Kidney epithelial cell (primary cell): ENCODE results near the gene ACOT9. TPM values are rescaled to one million over a fixed set of nuclear protein-coding genes. Genes with fewer than 3 reads are reported as not detected.

Experiments used
- DNase-seq: peaks from one replicate; pipeline ENCODE4 v3.0.0-alpha.2; 2010; ENCODE audit warnings: low read depth
- H3K27me3 ChIP-seq: 2 replicates; pipeline ENCODE4 v1.6.0; 2011; ENCODE audit warnings: low read length; ENCODE audit not compliant: control insufficient read depth, insufficient read depth
- H3K36me3 ChIP-seq: 2 replicates; pipeline ENCODE4 v1.5.1; 2011; ENCODE audit warnings: low read length; ENCODE audit not compliant: control insufficient read depth, insufficient read depth
- H3K4me3 ChIP-seq: 2 replicates; pipeline ENCODE4 v1.5.1; 2011; ENCODE audit warnings: low read depth, mild to moderate bottlenecking, control low read depth, low read length
- total RNA-seq: library from RNA; depleted of rRNA; stranded (reverse); fragments of >200 nt; gene quantifications from 2 replicates; pipeline ENCODE4 v1.2.3, GENCODE V29; 2015
- TF ChIP-seq, protein P1 (sequence below): IDR thresholded peaks from 2 replicates; pipeline ENCODE4 v1.5.1; 2011; ENCODE audit warnings: mild to moderate bottlenecking, moderate library complexity, low read length, control low read depth, inconsistent platforms; ENCODE audit not compliant: insufficient read depth, poor library complexity, severe bottlenecking

ACOT9 gene
- total RNA-seq, 1 donor from 2014 or later: 55.5 TPM

DNA sequence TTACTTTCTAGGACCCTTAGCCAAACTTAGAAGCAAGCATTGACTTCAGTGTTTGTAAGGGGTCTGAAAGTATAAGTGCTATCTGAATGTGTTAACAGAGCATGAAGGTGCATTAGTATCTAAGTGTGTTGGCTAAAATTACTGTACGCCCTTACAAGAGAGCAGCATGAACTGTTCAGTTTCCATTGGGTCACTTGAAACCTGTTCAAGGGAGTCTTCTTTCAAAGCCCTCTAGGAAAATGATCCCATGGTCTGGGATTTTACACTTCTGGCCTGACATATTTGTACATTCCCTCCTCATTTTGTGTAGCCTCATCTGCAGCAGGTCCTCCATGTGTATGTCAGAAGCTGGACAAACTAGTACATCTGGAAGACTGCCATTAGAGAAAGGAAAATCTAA is 72.5 kb downstream of the ACOT9 start:
- no peaks in the 10 kb centered on the region for H3K27me3 ChIP-seq
- TF ChIP-seq, protein P1, sequence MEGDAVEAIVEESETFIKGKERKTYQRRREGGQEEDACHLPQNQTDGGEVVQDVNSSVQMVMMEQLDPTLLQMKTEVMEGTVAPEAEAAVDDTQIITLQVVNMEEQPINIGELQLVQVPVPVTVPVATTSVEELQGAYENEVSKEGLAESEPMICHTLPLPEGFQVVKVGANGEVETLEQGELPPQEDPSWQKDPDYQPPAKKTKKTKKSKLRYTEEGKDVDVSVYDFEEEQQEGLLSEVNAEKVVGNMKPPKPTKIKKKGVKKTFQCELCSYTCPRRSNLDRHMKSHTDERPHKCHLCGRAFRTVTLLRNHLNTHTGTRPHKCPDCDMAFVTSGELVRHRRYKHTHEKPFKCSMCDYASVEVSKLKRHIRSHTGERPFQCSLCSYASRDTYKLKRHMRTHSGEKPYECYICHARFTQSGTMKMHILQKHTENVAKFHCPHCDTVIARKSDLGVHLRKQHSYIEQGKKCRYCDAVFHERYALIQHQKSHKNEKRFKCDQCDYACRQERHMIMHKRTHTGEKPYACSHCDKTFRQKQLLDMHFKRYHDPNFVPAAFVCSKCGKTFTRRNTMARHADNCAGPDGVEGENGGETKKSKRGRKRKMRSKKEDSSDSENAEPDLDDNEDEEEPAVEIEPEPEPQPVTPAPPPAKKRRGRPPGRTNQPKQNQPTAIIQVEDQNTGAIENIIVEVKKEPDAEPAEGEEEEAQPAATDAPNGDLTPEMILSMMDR: no peak
- DNase-seq: no peak
- H3K36me3 ChIP-seq: no peaks in the 10 kb centered on the region
- no peak overlapping the region for H3K4me3 ChIP-seq

DNA sequence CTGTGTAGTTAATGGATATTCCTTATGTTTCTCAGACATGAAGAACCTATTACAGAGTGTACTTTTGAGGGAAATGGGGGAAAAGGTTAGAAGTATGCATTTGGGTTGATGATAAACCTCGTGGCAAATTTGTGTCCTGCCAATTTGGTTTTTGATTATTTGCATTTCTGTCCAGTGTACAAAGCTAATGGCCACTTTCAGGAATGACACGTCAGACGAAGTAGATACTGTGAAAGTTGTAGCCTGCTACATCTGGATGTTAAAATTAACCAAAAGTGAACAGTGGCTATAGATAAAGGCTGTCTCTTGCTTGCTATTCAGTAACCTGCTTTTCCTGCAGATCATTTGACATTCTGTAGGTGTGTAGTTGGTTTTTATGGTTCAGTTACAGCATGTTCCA is 74.7 kb downstream of the ACOT9 start:
- no peak for DNase-seq
- Histone ChIP-seq H3K4me3 (peak overlapping the region; percentile 51), H3K36me3 (no peaks in the 10 kb centered on the region), H3K27me3 (no peaks in the 10 kb centered on the region)
- TF ChIP-seq, protein P1: no peak

DNA sequence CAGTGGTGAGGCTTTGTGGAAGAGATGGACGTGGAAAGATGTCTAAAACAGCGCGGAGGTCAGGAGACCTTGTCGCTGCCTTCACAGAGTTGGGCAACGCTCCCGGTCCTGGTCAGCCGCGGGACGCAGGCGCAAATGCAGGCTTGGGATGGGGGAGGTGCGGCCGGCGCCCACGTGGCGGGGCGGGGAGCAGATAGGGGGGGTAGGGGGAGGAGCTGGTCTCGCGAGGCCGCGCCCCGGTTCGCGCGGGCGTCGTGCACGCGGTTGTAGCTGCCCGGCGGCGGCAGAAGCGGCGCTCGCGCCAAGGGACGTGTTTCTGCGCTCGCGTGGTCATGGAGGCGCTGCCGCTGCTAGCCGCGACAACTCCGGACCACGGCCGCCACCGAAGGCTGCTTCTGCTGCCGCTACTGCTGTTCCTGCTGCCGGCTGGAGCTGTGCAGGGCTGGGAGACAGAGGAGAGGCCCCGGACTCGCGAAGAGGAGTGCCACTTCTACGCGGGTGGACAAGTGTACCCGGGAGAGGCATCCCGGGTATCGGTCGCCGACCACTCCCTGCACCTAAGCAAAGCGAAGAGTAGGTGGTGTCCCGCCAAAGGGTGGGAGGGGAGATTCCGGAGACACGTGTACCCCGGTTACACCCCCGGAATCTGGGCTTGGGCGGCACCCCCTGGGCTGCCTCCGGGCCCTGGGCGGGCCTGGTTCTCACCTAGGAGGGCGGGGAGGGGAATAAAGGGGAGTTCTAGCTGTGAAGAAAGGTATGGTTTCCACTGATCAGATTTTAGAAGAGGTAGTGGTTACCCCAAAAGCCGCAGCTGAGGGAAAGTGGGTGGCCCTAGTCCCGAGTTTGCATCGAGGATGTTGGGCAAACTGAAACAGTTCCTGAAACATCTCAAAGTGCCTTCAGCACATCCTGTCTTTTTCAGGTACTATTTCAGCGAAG is 75.6 kb downstream of the ACOT9 start, which contains the start of gene PRDX4:
Gene PRDX4 (plus strand): TSS at position 255 of the 939 bp plus-strand sequence. CDS start 78 bp downstream, at position 333.
- Histone ChIP-seq H3K36me3 (no peaks in the 10 kb centered on the region), H3K4me3 (peak within 1 kb of the TSS; percentile 51), H3K27me3 (no peaks in the 10 kb centered on the region)
- DNase-seq: peak; percentile 26
- TF ChIP-seq, protein P1: no peak

DNA sequence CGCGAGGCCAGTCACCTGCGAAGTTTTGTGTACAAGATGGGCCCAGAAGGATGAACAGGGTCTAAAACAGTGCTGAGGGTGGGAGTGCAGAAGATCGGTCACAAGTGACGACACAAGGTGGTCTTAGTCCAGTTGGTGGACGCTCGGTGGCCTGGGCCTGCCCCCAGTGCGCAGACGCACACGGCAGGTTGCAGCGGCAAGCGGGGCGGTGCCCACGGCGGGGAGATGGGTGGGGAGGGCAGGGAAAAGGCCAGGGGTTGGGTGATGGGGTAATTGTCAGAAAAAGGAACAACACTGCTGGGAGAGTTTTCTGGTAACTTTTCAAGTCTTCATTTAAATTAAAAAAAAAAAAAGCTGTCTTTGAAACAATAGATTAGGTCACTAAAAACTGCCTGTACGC is 76.8 kb downstream of the ACOT9 start:
- TF ChIP-seq, protein P1: no peak
- Histone ChIP-seq H3K36me3 (no peaks in the 10 kb centered on the region), H3K4me3 (no peak overlapping the region), H3K27me3 (no peaks in the 10 kb centered on the region)
- DNase-seq: no peak

DNA sequence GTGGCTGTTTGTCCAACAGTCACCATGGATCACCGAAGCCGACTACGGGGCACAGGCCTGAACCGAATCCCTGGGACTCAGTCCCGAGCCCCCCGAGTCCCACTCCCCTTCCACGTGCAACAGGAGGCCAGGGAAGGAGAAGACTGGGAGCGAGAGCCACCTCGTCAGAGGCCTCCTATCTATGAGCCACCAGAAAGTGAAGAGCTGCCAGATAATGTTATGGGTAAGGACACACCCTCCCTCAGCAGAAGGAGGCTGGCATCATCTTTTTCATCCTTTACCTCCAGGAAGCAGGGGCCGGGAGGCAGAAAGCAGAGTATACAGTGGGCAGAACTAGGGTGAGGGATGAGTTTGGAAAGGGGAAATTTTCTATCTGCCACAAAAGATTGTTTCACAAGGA is 78.6 kb downstream of the ACOT9 start:
- Histone ChIP-seq H3K36me3 (no peaks in the 10 kb centered on the region), H3K4me3 (no peak overlapping the region), H3K27me3 (no peaks in the 10 kb centered on the region)
- TF ChIP-seq, protein P1: no peak
- no peak for DNase-seq

DNA sequence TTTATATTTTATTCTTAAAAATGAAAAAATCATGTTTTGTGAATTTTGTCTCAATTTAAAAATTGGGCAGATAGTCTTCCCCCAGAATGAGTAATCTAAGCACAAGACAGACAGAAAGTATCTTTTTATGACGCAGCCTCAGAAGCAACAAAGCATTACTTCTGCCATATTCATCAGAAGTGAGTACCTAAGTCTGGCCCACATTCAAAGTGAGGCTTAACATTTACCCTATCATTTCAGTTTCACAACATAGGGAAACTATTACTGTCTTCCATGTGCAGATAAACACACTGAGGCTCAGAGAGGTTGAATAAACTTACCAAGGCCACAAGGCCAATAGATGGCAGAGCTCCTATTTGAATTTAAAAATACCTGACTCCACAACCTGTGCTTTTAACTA is 80.2 kb downstream of the ACOT9 start:
- TF ChIP-seq, protein P1: no peak
- Histone ChIP-seq H3K4me3 (no peak overlapping the region), H3K27me3 (no peaks in the 10 kb centered on the region), H3K36me3 (no peaks in the 10 kb centered on the region)
- DNase-seq: no peak
